ENCODE data around the gene VAC14. TPM values are rescaled to one million over a fixed set of nuclear protein-coding genes. Genes with fewer than 3 reads are reported as not detected.

Gene VAC14
- polyA plus RNA-seq, 3 donors = 20.7 to 49.4 (median 31.1) TPM

DNA sequence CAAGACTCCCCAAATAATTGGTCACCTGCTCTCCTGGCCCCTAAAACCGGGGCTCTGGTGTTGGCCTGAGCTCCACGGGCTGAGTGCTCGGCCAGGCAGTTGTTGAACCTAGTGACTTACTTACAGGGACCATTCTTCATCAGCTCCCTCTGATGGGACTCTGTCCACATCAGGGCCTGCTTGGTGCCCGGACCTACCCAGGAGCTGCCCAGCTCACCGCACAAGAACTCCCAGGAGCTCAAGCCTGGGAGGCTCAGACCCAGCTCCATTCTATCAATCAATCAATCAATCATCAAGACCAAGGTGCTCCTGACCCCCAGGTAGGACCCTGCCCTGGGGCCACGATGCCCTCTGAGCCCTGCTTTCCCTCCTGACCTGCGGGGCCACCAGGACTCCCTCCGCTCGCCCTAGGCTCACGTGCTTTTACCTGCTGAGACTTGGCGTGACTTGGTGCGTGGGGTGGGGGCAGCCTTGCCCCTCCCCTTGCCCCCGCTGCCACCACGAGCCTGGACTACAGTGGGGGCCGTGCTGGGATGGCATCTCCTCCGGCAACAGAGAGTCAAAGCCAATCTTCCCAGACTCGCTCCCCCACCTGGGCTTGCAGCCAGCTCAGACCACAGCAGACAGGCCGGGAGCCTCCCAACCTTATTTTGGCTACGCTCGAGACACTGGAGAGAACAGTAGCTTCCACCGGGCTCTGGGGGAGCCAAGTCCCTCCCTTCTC is 138.9 kb downstream of the VAC14 start:
- H4K20me1 ChIP-seq (ENCODE audit: insufficient read depth, low read length) = no peaks in the 10 kb centered on the region
- Mint-ChIP-seq H3K27me3 (ENCODE audit: low read depth in 3 of 3) (peaks cover 1 to 3% (median 2%) of the 10 kb centered on the region in 3 donors), H3K4me1 (no peaks in the 10 kb centered on the region), H3K27ac (no peak overlapping the region), H3K36me3 (peaks cover 4 to 10% of the 10 kb centered on the region in 2 donors), H3K9me3 (no peaks in the 10 kb centered on the region), H3K4me3 (no peak overlapping the region)
- H3K27ac ChIP-seq (ENCODE audit: low read depth in 1 of 2, low read length in 2 of 2) = no peak overlapping the region
- DNase-seq = no peak
- H3K4me2 ChIP-seq (replicated peaks; ENCODE audit: extremely low read depth, low read length, poor library complexity, severe bottlenecking) = no peak overlapping the region
- H3K36me3 ChIP-seq (replicated peaks in 1 of 2; ENCODE audit: control insufficient read depth in 1 of 2, insufficient read depth in 2 of 2, low read length in 2 of 2) = no peaks in the 10 kb centered on the region
- H3K27me3 ChIP-seq (ENCODE audit: control insufficient read depth in 2 of 2, insufficient read depth in 2 of 2, low read length in 2 of 2) = no peaks in the 10 kb centered on the region
- intact Hi-C loops (cut with micrococcal nuclease) = no loop called here
- no peak overlapping the region for H2AFZ ChIP-seq (ENCODE audit: insufficient read depth, low read depth, low read length, poor library complexity, severe bottlenecking)
- H3K4me3 ChIP-seq (replicated peaks in 1 of 3; ENCODE audit: low read depth in 2 of 3, low read length in 3 of 3) = no peak overlapping the region
- no peaks in the 10 kb centered on the region for H3K4me1 ChIP-seq (ENCODE audit: control insufficient read depth in 1 of 2, insufficient read depth in 2 of 2, low read length in 2 of 2)
- TF ChIP-seq, protein P1, sequence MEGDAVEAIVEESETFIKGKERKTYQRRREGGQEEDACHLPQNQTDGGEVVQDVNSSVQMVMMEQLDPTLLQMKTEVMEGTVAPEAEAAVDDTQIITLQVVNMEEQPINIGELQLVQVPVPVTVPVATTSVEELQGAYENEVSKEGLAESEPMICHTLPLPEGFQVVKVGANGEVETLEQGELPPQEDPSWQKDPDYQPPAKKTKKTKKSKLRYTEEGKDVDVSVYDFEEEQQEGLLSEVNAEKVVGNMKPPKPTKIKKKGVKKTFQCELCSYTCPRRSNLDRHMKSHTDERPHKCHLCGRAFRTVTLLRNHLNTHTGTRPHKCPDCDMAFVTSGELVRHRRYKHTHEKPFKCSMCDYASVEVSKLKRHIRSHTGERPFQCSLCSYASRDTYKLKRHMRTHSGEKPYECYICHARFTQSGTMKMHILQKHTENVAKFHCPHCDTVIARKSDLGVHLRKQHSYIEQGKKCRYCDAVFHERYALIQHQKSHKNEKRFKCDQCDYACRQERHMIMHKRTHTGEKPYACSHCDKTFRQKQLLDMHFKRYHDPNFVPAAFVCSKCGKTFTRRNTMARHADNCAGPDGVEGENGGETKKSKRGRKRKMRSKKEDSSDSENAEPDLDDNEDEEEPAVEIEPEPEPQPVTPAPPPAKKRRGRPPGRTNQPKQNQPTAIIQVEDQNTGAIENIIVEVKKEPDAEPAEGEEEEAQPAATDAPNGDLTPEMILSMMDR (IDR thresholded peaks at IDR 0.05) = no peak
- H3K9me3 ChIP-seq (replicated peaks in 1 of 2; ENCODE audit: control insufficient read depth in 1 of 2, insufficient read depth in 1 of 2, low read length in 2 of 2) = no peaks in the 10 kb centered on the region
- no peak overlapping the region for H3K9ac ChIP-seq (ENCODE audit: insufficient read depth, low read length, poor library complexity, severe bottlenecking)
- H3K79me2 ChIP-seq (ENCODE audit: insufficient read depth, low read length) = no peaks in the 10 kb centered on the region
- WGBS (ENCODE audit: insufficient coverage) = 91% methylated on average over 19 of the region's 21 CpGs

DNA sequence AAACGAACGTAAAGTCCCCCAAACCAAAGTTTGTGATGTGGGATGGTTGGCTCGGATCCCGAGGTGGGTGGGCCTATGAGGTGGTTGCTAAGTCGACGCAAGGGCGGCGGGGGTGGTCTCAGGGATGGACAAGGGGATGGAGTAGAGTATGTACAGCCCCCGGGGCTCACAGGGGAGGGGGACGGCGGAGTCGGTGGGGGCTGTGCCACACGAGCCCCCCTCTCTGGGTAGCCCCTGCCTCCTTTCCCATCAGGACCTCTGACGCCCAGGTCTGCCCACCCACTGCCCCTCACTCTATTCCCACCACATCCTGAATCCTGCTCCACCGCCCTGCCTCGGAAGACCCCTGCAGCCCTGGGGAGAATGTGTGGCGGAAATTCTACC is 139.4 kb downstream of the VAC14 start:
- H2AFZ ChIP-seq (ENCODE audit: insufficient read depth, low read depth, low read length, poor library complexity, severe bottlenecking) = no peak overlapping the region
- no peak overlapping the region for H3K4me3 ChIP-seq (replicated peaks in 1 of 3; ENCODE audit: low read depth in 2 of 3, low read length in 3 of 3)
- H3K79me2 ChIP-seq (ENCODE audit: insufficient read depth, low read length) = no peaks in the 10 kb centered on the region
- intact Hi-C loops (cut with micrococcal nuclease) = no loop called here
- H3K27ac ChIP-seq (ENCODE audit: low read depth in 1 of 2, low read length in 2 of 2) = no peak overlapping the region
- Mint-ChIP-seq H3K4me3 (no peak overlapping the region), H3K27ac (no peak overlapping the region), H3K4me1 (no peaks in the 10 kb centered on the region), H3K9me3 (no peaks in the 10 kb centered on the region), H3K36me3 (peaks cover 4 to 10% of the 10 kb centered on the region in 2 donors), H3K27me3 (ENCODE audit: low read depth in 3 of 3) (peaks cover 1 to 3% (median 2%) of the 10 kb centered on the region in 3 donors)
- no peaks in the 10 kb centered on the region for H3K36me3 ChIP-seq (replicated peaks in 1 of 2; ENCODE audit: control insufficient read depth in 1 of 2, insufficient read depth in 2 of 2, low read length in 2 of 2)
- H4K20me1 ChIP-seq (ENCODE audit: insufficient read depth, low read length) = no peaks in the 10 kb centered on the region
- 96% methylated on average over 6 of the region's 17 CpGs for WGBS (ENCODE audit: insufficient coverage)
- no peaks in the 10 kb centered on the region for H3K4me1 ChIP-seq (ENCODE audit: control insufficient read depth in 1 of 2, insufficient read depth in 2 of 2, low read length in 2 of 2)
- no peaks in the 10 kb centered on the region for H3K9me3 ChIP-seq (replicated peaks in 1 of 2; ENCODE audit: control insufficient read depth in 1 of 2, insufficient read depth in 1 of 2, low read length in 2 of 2)
- H3K27me3 ChIP-seq (ENCODE audit: control insufficient read depth in 2 of 2, insufficient read depth in 2 of 2, low read length in 2 of 2) = no peaks in the 10 kb centered on the region
- no peak for DNase-seq
- TF ChIP-seq, protein P1 (IDR thresholded peaks at IDR 0.05) = no peak
- no peak overlapping the region for H3K4me2 ChIP-seq (replicated peaks; ENCODE audit: extremely low read depth, low read length, poor library complexity, severe bottlenecking)
- H3K9ac ChIP-seq (ENCODE audit: insufficient read depth, low read length, poor library complexity, severe bottlenecking) = no peak overlapping the region
